GM19455 (cell line): Measurements from ENCODE around the gene UCN.
"Not testable (repeated sequence)": the region's sequence is repeated elsewhere in the genome, so short reads cannot be mapped to it uniquely, and the experiment has no call there.

Source experiments
- ATAC-seq: cut with Tn5 transposase; IDR thresholded peaks from one replicate; pipeline ENCODE4 v1.9.1; 2021; ENCODE audit not compliant: unreplicated experiment

Gene UCN

DNA sequence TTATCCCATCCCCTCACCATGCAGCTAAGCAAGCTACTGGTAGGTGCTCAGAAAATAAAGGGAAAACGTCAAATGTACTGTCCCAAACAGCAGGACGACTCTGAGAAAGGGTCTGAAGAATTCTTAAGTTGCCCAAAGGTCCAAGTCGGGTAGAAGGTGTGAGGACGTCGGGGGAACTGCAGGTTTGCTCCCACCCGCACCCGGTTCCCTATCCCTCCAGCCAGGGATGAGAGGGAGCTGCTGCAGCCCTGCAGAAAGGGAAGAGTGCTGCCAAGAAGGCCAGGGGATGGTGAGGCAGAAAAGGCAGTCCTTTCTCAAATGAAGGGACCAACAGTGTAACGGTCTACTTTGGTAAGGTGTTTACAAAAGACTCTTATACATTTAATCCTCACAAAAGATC is 6.9 kb upstream of the UCN start:
- no peak for ATAC-seq

DNA sequence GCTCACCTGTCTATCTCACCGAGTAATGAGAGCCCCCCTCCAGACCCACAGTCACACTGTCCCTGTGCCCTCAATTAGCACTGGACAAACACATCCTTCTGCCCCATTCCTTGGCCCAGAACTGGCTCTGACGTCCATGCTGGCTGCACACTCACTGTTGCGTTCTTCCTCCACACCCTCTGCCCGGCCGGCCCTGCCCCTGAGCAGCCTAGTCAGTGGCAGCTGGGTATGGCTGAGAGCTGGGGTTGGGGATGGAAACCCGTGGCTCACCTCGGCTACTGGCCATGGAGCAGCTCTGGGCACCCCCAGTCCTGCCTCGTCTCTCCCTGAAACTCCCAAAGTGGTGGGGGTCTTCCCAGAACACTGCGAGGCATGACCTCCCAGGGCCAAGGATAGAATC is 6.5 kb upstream of the UCN start:
- ATAC-seq, result no peak

DNA sequence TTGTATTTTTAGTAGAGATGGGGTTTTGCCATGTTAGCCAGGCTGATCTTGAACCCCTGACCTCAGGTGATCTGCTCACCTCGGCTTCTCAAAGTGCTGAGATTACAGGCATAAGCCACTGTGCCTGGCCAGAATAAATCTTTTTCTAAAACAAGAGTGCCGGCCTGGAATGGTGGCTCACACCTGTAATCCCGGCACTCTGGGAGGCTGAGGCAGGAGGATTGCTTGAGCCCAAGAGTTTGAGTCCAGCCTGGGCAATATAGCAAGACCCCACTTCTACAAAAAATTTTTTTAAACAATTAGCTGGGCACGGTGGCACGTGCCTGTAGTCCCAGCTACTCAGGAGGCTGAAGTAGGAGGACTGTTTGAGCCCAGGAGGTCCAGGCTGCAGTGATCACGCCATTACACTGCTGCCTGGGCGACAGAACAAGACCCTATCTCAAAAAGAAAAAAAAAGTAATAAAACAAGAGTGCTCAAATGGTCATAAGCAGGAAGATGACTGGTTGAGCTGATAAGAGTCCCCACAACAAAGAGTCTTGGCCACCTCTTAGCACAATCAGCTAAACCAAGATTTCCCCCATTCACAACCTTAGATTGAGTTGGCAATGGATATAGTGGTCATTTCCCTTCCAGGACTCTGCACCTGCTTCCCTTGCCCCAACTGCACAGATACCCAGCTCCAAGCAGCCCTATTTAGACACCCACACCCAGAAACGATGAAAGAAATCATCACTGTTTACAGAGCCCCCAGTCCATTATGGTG is 5.8 kb upstream of the UCN start:
- no peak for ATAC-seq

DNA sequence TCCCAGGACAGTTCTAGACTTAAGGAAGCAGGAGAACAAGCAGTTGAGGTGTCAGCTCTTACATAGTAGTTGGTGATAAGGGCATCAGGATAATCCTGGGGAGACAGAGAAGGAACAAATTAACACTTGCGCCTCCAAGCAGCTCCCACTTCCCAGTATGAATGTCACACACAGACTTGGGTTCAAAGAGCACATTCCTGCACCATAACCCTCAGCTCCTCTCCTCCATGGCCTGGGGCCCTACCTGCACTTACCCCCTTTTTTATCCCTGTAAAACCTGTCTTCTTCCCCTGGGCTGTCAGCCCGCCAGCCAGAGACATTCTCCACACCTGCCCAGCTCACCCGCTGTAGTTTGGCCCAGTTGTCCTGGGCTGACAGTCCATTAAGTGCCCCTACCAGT is 3.9 kb upstream of the UCN start:
- ATAC-seq, result no peak

DNA sequence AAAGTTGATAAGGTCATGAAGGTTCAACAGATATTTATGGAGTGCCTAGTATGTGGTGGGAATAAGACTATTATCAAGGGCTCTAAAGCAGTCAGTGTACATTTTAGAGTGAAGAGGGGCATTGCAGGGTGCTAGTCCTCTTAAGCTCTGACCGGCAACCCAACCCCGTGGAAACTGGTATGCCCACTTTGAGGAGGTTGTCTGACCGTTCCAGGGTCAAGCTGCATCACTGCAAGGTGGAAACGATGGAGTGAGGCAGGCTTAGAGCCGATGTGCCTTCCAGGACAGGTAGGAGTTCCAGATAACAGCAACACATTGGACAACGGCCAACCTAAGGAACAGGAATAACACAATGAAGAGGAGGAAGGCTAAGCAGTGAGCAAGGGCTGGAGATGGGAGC is 1.4 kb upstream of the UCN start:
- no peak for ATAC-seq

DNA sequence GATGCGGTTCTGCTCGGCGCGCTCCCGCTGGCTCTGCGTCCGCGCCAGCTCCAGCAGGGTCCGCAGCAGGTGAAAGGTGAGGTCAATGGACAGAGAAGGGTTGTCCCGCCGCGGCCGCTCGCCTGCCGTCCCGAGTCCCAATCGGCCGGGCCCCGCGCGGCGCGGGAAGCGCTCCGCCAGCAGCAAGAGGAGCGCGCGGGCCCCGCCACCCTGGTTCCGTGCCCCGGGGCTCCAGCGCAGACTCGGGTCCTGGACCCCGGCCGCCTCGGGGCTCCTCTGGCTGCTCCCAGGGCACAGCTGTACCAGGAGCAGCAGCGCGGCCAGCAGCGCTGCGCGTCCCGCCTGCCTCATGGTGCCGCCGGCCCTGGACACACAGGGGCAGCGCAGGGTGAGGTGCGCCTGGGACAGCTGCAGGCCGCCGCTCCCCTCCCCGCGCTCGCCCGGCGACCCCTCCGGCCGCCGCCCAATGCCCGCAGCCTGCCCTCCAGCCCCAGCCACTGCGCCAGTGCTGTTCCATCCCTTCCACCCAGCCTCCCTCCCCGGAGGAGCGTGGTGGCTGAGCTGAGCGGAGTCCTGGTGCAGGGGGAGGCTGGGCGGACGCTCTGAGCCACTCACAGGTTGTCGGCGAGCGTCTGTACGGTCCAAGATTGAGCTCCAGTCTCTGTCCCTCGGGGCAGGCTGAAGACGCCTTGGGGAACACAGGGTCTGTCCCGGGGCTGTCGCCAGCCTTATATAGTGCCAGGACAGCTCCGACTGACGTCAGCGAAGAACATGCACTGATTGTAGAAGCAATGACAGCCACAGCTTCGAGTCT is 493 bp downstream of the UCN start:
- no peak for ATAC-seq

DNA sequence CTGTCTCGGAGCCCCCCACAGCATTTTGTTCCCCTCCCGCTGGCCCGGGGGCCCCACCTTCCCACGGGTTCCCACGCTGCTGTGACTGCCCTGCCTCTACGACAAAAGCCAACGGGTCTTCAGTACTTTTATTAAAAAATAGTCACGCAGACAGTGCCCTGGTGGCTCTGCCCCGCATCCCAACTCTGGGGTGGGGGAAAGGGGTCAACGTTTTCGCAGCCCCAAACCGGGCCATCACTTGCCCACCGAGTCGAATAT is 1.0 kb downstream of the UCN start:
- no peak for ATAC-seq

DNA sequence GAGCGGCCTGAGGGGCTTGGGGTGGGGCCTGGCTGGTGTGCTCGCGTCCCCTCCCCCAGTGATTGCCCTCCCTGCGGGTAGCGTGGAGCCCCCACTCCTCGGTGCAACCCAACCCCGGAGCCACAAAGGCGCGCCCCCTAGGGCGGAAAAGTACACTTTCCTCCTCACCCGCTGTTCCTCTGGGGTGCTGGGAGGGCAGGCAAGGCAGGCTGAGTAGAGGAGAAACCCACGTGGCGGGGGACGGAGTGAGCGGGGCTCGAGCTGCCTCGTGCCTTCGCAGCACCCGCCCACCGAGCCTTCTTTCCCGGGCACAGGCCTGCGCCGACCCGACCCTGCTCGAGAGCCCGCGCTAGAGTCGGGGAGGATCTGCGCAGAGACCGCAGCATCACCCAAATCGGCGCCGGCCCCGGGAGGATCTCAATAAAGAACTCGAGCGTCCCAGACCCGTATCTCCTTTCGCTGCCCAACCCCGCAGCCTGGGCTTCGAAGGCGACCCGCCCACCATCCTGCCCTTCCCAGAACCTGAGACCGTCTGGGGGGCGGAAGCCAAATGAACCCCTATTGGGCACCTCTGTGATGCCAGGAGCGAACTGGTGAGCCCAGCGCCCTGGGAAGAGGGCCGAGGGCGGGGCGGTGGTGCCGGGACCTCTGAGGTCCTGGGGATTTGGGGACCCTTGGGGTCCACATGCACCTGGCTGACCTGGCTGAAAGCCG is 1.5 kb downstream of the UCN start:
- ATAC-seq, result no peak

DNA sequence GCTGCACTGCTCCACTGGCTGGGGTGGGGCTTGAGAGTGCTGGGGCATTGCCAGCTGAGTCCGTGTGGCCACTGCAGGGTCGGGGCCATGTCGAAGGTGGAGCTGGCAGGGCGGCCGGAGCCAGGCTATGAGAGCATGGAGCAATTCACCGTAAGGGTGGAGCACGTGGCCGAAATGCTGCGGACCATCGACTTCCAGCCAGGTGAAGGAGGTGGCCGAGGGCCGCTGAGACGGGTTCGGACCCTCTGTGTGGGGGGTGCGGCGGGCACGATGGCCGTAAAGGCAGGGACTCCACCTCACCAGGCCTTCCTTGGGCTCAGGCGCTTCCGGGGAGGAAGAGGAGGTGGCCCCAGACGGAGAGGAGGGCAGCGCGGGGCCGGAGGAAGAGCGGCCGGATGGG is 2.1 kb downstream of the UCN start:
- ATAC-seq, result no peak

DNA sequence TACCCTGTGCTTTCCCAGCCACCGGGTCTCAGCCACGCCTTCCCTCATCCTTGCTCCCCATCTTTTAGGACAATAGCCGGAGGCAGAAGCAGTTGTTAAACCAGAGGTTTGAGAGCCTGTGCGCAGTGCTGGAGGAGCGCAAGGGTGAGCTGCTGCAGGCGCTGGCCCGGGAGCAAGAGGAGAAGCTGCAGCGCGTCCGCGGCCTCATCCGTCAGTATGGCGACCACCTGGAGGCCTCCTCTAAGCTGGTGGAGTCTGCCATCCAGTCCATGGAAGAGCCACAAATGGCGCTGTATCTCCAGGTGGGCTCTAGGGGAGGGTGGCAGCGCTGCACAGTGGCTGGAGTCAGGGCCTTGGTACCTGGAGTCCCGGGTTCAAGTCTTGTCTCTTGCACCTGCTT is 2.7 kb downstream of the UCN start:
- ATAC-seq, result no peak

DNA sequence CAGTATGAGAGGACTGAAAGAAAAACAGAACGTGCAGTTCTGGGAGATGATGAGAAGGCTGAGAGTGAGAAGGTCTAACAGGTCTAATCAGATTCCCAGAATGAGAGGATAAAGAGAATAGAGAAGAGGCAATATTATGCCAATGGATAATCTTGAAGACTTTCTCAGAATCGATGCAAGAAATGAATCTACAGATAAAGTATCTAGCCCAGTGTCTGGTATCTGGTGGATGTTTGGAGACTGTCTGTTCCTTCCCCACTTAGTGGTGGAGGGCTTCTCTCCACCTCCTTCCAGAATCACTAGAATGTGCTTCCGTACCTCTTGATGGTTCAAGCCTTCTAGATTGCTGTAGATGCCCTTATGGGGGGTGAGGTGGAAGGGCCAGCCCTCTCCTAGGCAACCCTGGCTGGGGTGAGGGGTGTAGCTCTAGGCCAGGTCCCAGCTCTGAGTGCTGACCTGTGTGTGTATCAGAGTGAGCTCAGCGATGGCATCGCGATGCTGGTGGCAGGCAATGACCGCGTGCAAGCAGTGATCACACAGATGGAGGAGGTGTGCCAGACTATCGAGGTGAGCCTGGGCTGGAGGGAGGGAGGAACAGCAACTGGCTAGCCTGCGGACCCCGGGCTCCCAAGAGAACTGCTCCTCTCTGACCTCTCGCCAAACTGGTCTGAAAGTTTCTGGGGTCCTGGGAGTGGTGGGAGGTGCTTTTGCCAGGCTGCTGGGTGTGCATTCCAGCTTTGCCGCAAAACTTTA is 3.6 kb downstream of the UCN start:
- no peak for ATAC-seq

DNA sequence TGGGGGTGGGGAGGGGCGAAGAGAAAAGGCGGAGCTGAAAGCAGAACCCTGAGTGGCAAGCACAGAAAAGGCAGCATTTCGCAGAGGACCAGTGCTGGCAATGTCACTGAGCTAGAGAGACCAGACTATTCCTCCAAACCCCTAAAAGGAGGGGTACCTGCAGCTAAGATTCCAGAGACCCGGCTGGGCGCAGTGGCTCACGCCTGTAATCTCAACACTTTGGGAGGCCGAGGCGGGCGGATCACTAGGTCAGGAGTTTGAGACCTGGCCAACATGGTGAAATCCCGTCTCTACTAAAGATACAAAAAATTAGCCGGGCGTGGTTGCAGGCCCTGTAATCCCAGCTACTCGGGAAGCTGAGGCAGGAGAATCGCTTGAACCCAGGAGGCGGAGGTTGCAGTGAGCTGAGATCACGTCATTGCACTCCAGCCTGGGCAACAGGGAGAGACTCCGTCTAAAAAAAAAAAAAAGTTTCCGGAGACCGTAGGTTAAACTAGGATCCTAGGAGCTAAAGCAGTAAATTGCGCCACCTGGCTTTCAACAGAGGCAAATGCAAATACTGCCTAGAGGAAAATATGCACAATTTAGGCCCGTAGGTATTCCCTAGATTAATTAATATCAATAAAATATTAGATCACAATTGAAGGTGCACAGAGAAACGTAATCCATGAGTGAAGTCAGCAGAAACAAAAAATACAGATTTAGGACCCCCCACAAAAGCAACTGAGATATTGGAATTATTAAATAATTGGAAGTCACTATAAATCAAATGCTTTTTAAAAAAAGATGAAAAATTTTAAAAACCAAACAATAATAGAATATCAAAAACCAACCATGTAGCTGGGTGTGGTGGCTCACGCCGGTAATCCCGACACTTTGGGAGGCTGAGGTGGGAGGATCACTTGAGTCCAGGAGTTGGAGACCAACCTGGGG is 4.9 kb downstream of the UCN start:
- ATAC-seq, result no peak

DNA sequence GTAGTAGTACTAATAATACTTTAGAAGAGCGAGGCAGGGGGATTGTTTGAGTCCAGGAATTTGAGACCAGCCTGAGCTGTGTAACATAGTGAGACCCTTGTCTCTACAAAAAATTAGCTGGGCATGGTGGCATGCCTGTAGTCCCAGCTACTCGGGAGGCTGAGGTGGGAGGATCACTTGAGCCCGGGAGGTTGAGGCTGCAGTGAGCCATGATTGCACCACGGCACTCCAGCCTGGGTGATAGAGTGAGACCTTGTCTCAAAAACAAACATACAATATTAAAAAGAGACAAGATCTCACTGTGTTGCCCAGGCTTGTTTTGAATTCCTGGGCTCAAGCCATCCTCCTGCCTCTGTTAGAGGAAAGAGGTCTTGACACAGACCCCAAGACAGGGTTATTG is 7.6 kb downstream of the UCN start:
- not testable (repeated sequence) for ATAC-seq

DNA sequence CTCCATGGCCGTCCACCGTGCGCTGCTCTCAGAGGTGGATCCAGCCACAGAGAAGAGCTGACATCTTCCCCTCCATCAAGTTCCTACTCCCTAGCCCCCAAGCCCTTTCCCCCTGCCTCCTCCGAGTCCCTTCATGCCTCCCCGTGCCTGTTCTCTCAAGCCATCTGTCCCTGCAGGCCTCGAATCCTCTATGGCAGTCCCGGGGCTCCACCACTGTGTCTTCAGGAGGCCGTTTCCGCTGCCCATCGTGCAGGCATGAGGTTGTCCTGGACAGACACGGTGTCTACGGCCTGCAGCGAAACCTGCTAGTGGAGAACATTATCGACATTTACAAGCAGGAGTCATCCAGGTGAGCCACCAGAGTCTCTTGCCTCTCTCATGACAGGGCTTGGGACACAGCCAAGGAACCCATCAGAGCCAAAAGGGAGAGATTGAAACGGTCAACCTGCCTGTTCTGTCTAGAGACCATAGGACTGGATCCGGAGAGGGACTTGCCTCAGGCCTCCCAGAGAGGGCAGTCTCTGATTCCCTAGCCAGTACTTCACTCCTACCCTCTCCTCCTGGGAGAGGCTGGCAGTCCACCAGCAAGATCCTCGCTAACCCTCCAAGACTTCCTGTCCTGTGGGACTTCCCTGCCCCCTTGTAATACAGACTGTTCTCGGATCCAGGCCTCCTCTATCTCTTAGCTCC is 9.7 kb downstream of the UCN start:
- no peak for ATAC-seq

DNA sequence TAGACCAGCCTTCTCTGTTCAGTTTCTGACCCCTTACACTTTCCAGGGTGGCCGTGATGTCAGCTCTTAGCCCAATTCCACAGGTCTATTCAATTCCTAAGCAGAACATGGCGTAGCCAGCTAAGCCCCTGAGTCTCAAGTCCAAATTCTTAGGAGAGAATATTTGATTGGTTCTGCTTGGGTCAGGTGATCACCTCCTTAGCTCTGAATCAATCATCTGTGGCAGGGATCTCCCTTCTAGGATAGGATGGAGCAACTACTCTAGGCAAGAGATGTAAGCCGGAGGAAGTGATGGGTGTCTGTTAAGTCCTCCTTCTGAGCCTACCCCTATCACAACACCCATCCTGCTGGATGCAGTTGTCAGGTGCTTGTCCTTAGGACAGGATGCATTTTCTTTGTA is 11.1 kb downstream of the UCN start:
- ATAC-seq, result no peak

DNA sequence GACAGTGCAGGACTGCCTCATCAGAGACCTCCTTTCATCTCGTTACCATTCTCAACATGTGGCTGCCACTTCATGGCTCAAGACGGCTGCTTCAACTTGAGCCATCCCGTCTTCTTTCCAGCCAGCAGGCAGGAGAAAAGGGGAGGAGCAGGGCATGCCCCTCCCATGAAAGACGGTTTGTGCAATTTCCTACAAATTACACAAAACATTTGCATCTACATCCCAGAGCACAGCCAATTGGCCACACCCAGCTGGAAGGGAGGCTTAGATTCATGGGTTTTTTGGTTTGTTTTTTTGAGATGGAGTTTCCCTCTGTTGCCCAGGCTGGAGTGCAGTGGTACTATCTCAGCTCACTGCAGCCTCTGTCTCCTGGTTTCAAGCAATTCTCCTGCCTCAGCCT is 11.8 kb downstream of the UCN start:
- ATAC-seq, result no peak

DNA sequence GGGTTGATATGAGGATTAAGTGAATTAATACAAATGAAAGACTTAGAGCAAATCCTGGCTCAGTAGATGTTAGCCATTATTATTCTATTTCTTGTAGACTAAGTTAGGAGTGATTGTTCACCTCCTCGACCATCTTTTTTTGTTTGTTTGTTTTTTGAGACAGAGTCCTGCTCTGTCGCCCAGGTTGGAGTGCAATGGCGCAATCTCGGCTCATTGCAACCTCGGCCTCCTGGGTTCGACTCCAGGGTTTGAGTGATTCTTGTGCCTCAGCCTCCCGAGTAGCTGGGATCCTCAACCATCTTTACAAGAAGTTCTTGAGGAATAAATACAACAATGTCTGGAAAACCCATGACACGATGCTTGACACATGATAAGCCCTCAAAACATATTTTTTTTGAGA is 13.3 kb downstream of the UCN start:
- no peak for ATAC-seq

DNA sequence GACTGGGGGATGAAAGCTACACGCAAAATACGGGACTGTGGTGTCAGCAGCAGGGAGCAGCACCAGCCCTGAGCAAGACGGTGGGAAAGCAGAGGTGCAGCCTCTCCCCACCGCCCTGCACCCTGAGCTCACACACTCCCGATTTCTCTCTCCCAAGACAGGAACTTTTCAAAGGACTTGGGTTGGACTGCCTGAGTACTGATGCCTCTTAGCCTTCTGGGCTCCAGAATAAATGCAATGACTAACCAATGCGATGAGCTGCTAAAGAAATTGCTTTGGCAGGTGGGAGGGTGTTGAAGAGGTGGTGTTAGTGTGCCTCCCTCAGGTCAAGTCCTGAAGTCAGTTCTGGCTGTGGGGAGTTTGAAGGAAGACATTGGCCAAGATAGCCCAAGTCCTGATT is 16.4 kb downstream of the UCN start:
- ATAC-seq, result no peak

DNA sequence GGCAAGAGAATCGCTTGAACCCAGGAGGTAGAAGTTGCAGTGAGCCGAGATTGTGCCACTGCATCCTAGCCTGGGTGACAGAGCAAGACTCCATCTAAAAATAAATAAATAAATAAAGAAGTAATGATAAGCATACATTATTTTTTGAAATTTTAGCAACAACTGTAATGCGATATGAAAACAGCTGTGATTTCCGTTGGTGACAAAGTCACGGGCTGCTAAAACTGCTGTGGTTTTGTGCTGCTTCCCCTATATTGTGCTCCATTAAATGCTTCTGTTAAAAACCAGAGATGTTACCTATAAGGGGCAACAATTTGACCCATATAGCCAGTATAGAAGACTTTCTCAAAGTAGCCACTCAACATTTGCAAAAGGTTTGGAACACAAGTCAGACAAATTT is 17.7 kb downstream of the UCN start:
- no peak for ATAC-seq

DNA sequence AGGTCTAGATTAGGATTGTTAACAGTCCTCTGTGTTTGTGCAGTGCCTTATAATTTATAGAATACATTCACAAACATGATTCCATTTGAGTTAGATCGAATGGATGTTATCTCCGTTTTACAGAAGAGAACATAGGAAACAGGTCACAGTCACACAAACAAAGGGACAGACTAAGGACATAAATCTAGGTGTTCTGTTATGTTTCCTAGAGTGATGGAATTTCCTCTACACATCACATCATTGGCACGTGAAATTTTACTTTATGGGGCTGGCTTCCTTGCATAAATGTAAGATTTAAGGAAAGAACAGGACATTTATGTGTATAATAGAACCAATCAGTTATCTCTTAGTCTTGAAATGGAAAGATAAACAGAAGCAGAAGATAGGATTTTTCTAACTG is 19.6 kb downstream of the UCN start:
- ATAC-seq, result no peak
